ENCODE measurements around the gene TTC28. TPM values are rescaled to one million over a fixed set of nuclear protein-coding genes. Genes with fewer than 3 reads are reported as not detected.

Gene TTC28
- total RNA-seq, 1 donor from 2014 or later: 46.2 TPM

DNA sequence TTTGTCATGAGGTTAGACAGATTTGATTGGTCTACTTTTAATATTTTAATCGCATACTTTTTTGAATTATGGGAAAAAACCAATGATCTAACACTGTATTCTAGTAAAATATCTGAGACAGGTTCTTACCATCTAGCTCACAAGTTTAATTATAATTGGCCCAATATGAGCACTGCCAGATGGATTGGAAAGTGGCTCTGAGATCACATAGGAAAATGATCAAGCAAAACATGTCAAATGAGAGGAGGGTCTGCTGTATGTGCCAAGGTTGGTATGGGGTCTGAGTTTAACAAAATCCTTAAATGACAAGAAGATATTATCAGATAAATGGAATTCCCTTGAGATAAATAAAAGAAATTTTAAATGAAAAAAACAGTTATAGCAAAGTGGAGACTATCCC lies 264.7 kb downstream of the TTC28 start:
- Histone ChIP-seq H3K27ac (no peak overlapping the region), H3K36me3 (no peaks in the 10 kb centered on the region), H4K20me1 (ENCODE audit: low read depth) (no peaks in the 10 kb centered on the region), H2AFZ (replicated peaks) (no peak overlapping the region), H3F3A (ENCODE audit: low read depth) (no peaks in the 10 kb centered on the region), H3K4me3 (no peak overlapping the region), H3K4me1 (peaks cover 16% of the 10 kb centered on the region), H3K4me2 (no peak overlapping the region), H3K79me2 (ENCODE audit: low read depth) (no peaks in the 10 kb centered on the region), H3K9ac (no peak overlapping the region), H3K9me3 (ENCODE audit: low read depth) (no peaks in the 10 kb centered on the region), H3K27me3 (no peaks in the 10 kb centered on the region)
- TF ChIP-seq EZH2 (IDR thresholded peaks at IDR 0.05): no peak
- no peak for TF ChIP-seq CTCF (IDR thresholded peaks at IDR 0.05)
- TF ChIP-seq EZH2phosphoT487 (IDR thresholded peaks at IDR 0.05): no peak
- DNase-seq (ENCODE audit: low spot score): no peak
- H3K27ac Mint-ChIP-seq: no peak overlapping the region
- H3K4me3 Mint-ChIP-seq: no peak overlapping the region
- no peaks in the 10 kb centered on the region for H3K27me3 Mint-ChIP-seq (ENCODE audit: insufficient read depth, low read depth)
- H3K36me3 Mint-ChIP-seq: peaks cover 6% of the 10 kb centered on the region
- H3K9me3 Mint-ChIP-seq: no peaks in the 10 kb centered on the region
- H3K4me1 Mint-ChIP-seq: peaks cover 9% of the 10 kb centered on the region

GRCh38 chr22:28413612-28414399 lies 265.8 kb downstream of the TTC28 start:
- peaks cover 5% of the 10 kb centered on the region for H3K4me1 Mint-ChIP-seq
- no peak overlapping the region for H2AFZ ChIP-seq (replicated peaks)
- H3K4me3 Mint-ChIP-seq: no peak overlapping the region
- no peaks in the 10 kb centered on the region for H3K36me3 ChIP-seq
- DNase-seq (ENCODE audit: low spot score): no peak
- H3K79me2 ChIP-seq (ENCODE audit: low read depth): no peaks in the 10 kb centered on the region
- no peaks in the 10 kb centered on the region for H4K20me1 ChIP-seq (ENCODE audit: low read depth)
- no peak overlapping the region for H3K9ac ChIP-seq
- no peaks in the 10 kb centered on the region for H3F3A ChIP-seq (ENCODE audit: low read depth)
- H3K27ac Mint-ChIP-seq: no peak overlapping the region
- H3K4me2 ChIP-seq: no peak overlapping the region
- H3K27me3 Mint-ChIP-seq (ENCODE audit: insufficient read depth, low read depth): no peaks in the 10 kb centered on the region
- H3K9me3 Mint-ChIP-seq: no peaks in the 10 kb centered on the region
- H3K4me1 ChIP-seq: peaks cover 16% of the 10 kb centered on the region
- TF ChIP-seq EZH2 (IDR thresholded peaks at IDR 0.05): no peak
- TF ChIP-seq CTCF (IDR thresholded peaks at IDR 0.05): no peak
- TF ChIP-seq EZH2phosphoT487 (IDR thresholded peaks at IDR 0.05): no peak
- H3K27me3 ChIP-seq: no peaks in the 10 kb centered on the region
- no peak overlapping the region for H3K27ac ChIP-seq
- no peak overlapping the region for H3K4me3 ChIP-seq
- peaks cover 9% of the 10 kb centered on the region for H3K36me3 Mint-ChIP-seq
- H3K9me3 ChIP-seq (ENCODE audit: low read depth): no peaks in the 10 kb centered on the region

DNA sequence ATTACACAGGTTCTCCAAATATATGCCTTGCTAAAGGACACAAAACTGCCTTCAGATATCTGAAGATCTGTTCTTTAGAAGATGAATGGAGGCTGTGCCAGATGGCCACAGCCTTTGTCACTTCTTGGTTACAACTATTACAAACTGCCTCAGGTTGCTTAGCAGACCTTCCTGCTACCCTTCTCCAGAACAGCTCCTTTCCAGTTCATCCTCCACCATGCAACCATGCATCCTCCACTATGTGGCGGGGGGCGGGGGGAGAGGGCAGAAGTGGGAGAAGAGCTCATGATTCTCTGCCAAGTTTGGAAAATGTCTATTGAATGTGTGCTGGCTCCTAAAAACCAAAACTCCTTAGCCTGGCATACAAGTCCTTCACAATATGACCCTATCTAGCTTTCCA lies 267.5 kb downstream of the TTC28 start:
- H3K27ac Mint-ChIP-seq: no peak overlapping the region
- H3K4me3 Mint-ChIP-seq: no peak overlapping the region
- Histone ChIP-seq H3K27me3 (no peaks in the 10 kb centered on the region), H3K79me2 (ENCODE audit: low read depth) (no peaks in the 10 kb centered on the region), H3K9me3 (ENCODE audit: low read depth) (no peaks in the 10 kb centered on the region), H2AFZ (replicated peaks) (no peak overlapping the region), H3F3A (ENCODE audit: low read depth) (no peaks in the 10 kb centered on the region), H3K9ac (no peak overlapping the region), H3K4me3 (no peak overlapping the region), H3K27ac (no peak overlapping the region), H3K36me3 (no peaks in the 10 kb centered on the region), H3K4me1 (peaks cover 16% of the 10 kb centered on the region), H4K20me1 (ENCODE audit: low read depth) (no peaks in the 10 kb centered on the region), H3K4me2 (no peak overlapping the region)
- no peaks in the 10 kb centered on the region for H3K27me3 Mint-ChIP-seq (ENCODE audit: insufficient read depth, low read depth)
- H3K4me1 Mint-ChIP-seq: peaks cover 5% of the 10 kb centered on the region
- no peaks in the 10 kb centered on the region for H3K9me3 Mint-ChIP-seq
- no peak for TF ChIP-seq CTCF (IDR thresholded peaks at IDR 0.05)
- TF ChIP-seq EZH2 (IDR thresholded peaks at IDR 0.05): no peak
- TF ChIP-seq EZH2phosphoT487 (IDR thresholded peaks at IDR 0.05): no peak
- H3K36me3 Mint-ChIP-seq: peaks cover 11% of the 10 kb centered on the region
- no peak for DNase-seq (ENCODE audit: low spot score)
